Omental fat pad (tissue), 4 donors: Measurements from ENCODE around the gene ATP12A. TPM values are rescaled to one million over a fixed set of nuclear protein-coding genes. Genes with fewer than 3 reads are reported as not detected.
A peak's percentile ranks its signal among the peaks of the same experiment; 100 is the strongest.

Experiments used
- ATAC-seq: fragments of 150-250 bp; one replicate; pipeline ENCODE4 v1.9.1; 2016; ENCODE audit warnings: mild to moderate bottlenecking, moderate library complexity; ENCODE audit not compliant: low FRiP score
- DNase-seq: peaks from one replicate; pipeline ENCODE4 v3.0.0-alpha.2; 2019; ENCODE audit warnings: low spot score
- total RNA-seq, 4 donors: library from RNA; depleted of rRNA; stranded (reverse); fragments of >200 nt; gene quantifications; one replicate each; pipeline ENCODE4 v1.1.0, GENCODE V29; 2016
- TF ChIP-seq, protein P1 (sequence below), 3 donors: fragments of 450-650 bp; IDR thresholded peaks; one replicate each; pipeline ENCODE4 v1.5.1; 2016 to 2017; ENCODE audit warnings: antibody characterized with exemption in 3 of 3, mild to moderate bottlenecking in 3 of 3, moderate library complexity in 2 of 3

The ATP12A gene
- total RNA-seq, 4 donors from 2014 or later, result not detected

DNA sequence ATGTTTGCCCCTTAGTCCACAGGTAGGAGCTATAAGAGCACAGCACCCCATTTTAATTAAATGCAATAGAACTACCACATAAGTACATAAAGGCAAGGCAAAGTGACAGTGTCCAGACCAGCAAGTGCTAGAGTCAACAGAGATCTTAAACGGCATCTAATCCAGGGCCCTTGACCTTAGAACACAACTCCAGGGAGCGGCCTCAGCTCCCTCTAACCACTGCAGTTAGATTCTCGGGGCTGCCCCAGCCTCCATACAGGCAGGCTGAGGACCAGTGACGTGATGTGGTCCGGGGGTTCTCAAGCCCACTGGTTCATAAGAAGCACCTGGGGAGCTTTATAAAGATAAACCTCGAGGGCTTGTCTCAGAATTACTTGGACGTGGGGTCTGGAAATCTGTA is 10.0 kb upstream of the ATP12A start:
- ATAC-seq (no peak), DNase-seq (no peak)

GRCh38 chr13:24670961-24671381 is 9.2 kb upstream of the ATP12A start:
- TF ChIP-seq, protein P1, sequence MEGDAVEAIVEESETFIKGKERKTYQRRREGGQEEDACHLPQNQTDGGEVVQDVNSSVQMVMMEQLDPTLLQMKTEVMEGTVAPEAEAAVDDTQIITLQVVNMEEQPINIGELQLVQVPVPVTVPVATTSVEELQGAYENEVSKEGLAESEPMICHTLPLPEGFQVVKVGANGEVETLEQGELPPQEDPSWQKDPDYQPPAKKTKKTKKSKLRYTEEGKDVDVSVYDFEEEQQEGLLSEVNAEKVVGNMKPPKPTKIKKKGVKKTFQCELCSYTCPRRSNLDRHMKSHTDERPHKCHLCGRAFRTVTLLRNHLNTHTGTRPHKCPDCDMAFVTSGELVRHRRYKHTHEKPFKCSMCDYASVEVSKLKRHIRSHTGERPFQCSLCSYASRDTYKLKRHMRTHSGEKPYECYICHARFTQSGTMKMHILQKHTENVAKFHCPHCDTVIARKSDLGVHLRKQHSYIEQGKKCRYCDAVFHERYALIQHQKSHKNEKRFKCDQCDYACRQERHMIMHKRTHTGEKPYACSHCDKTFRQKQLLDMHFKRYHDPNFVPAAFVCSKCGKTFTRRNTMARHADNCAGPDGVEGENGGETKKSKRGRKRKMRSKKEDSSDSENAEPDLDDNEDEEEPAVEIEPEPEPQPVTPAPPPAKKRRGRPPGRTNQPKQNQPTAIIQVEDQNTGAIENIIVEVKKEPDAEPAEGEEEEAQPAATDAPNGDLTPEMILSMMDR (IDR thresholded peaks at IDR 0.05), result no peak
- ATAC-seq (no peak), DNase-seq (no peak)

More for the DNA sequence above, 10.0 kb upstream of the ATP12A start:
- TF ChIP-seq, protein P1 (IDR thresholded peaks at IDR 0.05), result no peak

GRCh38 chr13:24671386-24672113 is 8.7 kb upstream of the ATP12A start:
- DNase-seq, result peak; percentile 35
- TF ChIP-seq, protein P1 (IDR thresholded peaks at IDR 0.05), result no peak
- ATAC-seq, result peak; percentile 92

DNA sequence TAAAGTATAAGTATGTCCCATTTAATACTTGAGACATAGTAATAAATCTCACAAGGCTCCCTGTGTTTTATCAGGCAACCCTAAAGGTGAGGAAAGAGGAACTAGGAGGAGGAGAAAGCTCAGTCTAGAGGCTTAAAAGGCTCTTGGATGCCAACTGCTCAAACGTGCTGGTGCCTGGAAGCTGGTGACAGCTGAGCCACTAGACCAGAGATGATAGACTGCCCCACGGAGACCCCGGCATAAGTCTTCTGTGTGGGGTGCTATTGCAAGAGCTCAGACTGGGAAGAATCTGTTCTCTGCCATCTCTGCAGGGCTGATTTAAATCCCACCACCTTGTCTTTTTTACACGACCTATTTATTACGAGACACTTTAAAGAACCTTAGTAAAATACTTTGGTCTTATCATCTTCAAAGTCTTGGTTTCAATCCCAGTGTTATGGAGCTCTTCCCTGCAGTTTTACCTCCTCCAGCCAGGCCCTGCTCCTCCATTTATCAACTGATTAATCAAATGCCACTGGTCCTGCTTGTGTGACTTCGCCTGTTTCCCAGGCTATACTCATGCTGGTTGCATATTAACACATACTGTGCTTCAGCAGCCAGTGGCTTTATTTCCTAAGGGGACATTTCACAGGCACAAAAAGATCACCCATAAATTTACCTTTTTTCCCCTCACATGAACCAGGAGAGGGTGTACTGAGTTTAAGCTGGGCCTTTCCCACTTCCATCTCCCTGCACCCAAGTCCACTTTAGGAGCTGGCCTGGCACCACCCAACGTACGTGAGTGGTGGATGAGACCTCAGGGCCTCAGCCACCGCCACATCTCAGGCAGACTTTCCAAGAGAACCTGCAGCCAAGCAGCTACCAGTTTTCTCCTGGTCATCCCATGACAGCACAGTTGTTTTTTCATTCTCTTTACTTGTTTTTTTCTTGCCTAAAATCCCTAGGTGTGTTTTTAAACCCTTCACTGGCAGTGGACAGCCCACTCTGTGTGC is 7.8 kb upstream of the ATP12A start:
- TF ChIP-seq, protein P1 (IDR thresholded peaks at IDR 0.05), result no peak
- ATAC-seq, result no peak
- no peak for DNase-seq

DNA sequence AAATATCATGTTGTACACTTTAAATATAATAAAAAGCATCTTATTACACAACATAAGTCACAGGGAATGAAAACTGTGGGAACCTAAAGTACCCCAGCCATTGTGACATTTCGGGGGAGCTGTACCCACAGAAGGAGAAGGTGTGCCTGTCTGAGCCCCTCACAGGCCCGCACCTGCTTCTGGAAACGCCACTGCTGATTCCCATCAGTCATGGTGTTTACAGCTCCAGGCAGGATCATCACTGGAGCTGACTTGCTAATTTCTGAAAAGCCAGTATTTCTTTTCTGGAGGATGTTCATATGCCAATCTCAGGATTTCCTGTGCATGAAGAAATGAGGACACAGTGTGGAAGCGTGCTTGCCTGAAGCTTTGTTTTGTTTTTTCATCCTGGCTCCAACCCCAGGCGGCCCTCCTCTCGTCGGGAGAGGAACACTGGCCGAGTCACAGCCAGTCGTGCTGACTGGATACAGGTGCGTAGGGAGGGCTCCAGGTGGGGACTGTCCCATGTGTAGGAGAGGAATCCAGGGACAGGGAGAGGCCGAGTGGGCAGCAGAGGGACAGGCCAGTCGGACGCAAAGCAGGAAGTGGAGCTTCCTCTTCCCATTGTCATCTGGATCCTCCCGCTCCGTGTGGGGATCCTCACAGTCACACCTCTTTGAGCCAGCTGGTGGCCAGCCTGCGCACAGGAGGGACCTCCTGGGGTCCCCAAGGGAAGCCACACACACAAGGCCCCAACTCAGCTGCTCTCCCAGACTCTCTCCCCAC is 4.2 kb upstream of the ATP12A start:
- ATAC-seq (no peak), DNase-seq (no peak)
- TF ChIP-seq, protein P1 (IDR thresholded peaks at IDR 0.05), result no peak

DNA sequence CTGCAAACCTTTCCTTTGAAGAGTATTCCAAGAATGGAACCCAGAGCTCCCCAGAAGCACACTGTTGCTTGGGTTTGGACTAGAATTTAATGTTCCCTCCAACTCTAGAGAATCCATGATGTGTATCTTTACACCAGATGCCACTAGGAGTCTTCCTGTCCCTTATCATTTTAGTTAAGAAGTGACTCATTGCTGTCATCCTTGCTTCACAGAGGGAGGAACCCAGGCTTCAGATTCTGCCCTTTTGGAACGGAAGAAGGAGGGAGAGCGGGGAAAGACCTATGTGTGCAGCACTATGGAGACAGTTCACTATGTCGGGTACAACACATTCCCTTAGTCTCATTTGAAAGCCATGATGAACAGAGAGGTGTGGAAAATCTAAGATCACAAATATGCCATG is 2.1 kb upstream of the ATP12A start:
- ATAC-seq (no peak), DNase-seq (no peak)
- TF ChIP-seq, protein P1 (IDR thresholded peaks at IDR 0.05), result no peak
